ENCODE data around the gene COMMD9.

The COMMD9 gene

DNA sequence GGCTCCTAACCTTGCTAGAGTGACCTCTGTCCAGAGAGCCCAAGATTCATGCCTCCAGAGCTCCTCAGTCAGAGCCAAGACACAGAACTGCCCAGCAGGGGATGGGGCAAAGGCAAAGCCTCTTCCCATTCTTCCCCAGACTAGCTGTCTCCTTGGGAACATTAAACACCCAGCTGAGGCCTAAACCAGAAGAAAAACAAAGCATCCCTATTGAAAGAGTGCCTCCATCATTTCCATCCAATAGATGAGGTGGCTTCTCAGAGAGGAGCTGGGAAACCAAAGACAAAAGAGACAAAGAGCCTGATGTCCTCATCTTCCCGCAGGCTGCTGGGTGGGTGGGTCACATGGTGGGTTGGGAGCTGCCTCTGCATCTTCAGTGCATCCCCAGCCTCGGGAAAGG lies 37.4 kb downstream of the COMMD9 start:
- no peak for DNase-seq

DNA sequence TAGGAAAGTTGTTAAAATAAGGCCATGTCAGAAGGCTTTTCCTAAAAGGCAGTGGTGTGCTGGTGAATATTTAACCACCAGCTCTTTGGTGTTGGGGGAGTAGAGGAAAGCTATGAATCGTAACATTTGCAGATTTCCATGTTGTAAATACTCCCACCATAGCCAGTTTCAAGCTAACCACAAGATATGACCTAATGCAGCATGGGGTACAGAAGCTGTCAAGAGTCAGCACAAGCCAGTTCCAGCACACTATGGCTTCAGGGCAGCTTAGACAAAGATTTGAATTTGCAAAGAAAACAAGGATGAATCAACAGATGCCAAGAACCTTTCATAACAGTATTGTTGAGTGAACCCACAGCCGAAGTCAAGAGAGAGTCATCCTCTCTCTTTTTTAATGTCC lies 40.0 kb downstream of the COMMD9 start:
- no peak for DNase-seq

DNA sequence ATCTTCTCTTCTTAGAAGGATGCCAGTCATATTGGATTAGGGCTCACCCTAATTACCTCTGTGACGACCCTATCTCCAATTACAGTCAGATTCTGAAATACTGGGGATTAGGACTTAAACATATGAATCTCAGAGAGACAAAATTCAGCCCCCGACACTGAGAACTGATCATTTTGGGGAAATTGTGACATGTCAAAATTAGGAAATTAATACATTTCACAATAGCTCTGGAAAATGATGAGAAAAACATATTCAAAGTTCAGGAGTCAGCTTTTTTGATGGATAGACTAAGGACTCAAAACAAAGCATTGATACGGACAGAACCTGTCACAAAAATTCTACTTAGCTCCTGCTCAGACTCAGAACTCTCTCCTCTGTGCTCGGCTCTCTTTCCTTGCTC lies 40.8 kb downstream of the COMMD9 start:
- no peak for DNase-seq

DNA sequence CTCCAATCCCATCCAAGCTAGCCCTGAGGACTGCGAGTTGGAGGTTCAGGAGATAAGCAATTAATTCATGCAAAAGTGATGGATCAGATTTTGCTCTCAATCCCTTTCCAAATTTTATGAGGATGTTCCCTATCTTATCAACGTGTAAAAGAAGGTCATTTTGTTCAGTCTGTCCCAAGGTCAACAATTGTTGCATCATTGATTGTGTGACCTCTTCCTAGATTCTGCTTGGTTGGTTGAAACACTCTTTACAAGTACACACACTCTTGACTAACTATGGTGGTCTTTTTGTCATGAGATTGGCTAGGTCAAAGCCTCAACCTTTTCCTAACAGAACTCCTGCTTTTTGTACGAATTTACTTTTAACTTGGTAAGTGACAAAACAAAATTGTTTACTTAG lies 41.7 kb downstream of the COMMD9 start:
- no peak for DNase-seq

DNA sequence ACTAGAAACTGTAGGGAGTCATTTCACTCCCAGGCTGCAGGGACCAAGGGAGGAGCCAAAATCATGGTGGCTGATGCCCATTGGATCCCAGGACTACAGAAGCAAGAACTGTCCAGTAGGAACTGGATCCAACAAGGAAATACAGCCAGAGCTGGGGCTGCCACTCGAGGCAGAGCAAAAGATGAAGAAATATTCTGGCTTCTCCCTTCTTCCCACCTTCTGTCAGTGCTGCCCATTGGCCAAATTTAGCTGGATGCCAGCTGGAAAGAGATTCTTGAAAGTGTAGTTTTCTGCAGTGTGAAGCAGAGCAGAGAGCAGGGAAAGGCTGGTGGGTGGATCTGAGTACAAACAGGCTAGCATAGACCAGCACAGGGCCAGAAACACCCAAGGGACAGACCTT lies 45.6 kb downstream of the COMMD9 start:
- DNase-seq, result no peak

DNA sequence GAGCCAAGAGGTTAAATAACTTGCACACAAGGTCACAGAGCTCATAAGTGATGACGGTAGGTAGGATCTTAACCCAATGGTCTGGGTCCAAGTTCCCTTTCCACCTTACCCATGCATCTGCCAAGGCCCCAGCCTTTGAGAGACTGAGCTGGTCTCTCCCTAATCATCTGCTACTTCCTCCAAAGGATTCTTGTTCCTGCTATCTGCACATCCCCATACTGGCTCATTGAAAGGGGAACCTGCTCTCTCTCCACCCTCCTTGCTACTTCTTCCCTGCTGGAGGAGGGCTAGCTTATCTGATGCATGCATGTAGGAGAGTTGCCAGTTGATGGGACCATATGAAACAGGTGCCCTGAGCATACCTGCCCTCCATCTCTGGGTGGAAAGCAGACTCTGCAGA lies 47.7 kb downstream of the COMMD9 start:
- no peak for DNase-seq

DNA sequence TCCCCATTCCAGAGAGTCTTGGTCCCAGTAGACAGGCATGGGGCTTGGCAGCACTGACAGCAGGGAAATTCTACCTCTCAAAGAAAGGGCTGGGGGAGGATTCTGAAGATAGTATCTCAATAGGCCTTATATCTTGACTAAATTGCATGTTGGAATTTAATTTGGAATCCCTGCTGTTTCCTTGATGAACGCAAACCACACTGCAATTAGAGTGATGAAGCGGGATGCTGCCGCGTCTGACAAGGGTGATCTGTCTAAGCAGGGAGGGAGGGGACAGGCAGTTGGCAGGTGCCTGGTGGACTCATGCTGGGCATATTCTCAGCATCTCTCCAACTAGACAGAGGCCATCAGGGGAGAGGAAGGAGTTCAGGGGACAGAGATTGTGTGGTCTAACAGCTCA lies 48.4 kb downstream of the COMMD9 start:
- DNase-seq, result no peak

DNA sequence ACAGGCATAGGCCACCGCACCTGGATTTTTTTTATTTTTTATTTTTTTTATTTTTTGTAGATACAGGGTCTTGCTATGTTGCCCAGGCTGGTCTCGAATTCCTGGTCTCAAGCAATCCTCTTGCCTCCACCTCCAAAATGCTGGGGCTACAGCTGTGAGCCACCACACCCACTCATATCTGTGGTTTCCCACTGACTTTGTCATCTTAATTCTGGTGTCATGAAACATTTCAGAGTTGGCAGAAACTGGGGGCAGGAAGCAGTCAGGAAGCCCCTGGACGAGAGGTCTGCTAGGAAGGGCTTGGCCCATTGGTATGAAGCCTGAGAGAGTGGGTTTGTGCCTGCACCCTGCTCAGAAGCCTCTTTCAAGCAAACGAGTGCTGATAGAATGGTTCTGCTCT lies 49.1 kb downstream of the COMMD9 start:
- DNase-seq, result no peak

DNA sequence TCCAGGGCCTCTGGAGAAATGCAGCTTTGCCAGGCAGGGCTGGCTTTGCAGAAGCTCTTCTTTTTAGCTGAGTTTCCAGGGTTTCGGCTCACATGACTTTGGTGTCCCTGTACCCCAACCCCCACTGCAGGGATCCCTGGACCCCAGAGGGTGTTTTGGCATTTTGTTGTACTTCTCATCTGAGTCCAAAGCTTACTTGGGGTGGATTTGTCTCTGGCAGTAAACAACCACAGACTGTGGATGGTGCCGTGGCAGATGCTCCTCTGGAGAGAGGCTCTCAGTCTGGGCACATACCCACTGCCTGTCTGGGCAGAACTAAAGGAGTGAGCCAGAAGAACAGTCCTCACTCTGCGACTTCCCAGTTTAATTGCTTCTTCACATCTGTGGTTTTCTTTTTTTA lies 49.6 kb downstream of the COMMD9 start:
- no peak for DNase-seq

DNA sequence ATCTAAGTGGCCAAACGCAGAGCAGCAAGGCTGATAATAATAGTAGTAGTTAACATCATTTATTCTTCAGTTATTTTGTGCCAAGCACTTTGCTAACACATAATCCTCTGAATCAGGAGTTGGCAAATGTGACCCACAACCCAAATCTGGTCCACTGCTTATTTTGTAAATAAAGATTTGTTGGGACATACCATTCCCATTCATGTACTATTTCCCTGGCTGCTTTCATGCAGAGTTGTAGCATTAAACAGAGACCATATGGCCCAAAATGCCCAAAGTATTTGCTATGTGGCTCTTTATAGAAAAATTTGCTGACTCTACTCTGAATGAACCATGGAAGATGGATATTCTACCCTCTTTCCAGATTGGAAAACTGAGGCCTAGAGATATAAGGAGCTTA lies 50.3 kb downstream of the COMMD9 start:
- DNase-seq, result no peak

DNA sequence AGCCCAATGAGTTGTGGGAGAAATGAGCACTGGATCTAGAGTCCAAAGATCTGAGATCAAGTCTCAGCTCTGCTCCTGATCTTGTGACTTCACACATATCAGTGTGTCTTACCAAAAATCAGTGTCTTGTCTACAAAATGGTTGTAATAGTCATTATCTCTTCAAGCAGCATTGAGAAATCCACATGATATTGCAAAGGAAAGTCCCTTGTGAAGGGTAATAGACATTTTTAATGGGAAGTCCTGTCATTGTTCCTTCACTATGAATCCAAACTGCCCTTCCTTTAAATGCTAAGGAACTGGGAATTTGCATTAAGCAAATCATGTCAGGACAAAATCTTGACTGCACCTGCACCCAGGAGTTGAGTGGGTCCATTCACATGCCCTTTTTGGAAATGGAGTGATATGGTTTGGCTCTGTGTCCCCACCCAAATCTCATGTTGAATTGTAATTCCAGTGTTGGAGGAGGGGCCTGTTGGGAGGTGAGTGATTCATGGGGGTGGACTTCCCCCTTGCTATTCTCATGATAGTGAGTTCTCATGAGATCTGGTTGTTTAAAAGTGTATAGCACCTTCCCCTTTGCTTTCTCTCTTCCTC lies 51.1 kb downstream of the COMMD9 start:
- DNase-seq, result no peak

DNA sequence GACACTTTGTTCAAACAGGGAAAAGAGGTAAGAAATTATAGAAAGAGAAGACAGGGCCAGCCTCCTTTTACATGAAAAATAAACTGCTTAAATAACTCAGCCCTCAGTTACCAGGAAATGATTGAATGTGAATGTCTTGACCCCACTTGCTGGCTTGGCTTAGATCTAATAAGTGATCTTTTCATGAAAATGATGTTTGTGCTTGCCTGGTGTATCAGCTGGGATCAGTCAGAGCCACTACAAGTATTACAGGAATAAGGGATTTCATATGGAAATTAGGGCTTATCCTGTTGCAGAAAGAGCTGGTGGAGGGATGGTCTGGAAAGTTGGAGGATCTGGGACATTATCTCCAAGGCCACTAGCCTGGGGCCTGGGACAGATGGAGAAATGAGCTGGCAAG lies 51.8 kb downstream of the COMMD9 start:
- DNase-seq, result no peak

DNA sequence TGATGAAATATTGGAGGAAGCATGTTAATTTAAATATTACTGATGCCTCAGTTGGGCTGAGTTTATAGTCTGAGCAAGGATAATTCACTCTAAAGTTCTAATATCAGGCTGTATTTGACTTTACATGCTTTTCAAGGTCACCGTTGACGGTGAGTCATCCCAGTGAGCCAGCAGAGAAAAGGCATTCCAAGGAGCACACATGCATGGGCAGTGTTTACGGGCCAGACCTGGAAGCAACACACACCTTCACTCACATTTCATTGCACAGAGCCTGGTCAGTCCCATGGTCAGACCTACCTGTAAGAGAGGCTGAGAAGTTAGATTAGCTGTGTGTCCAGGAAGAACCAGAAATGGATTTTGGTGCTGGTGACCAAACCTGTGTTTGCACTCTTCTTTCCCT lies 53.5 kb downstream of the COMMD9 start:
- no peak for DNase-seq

DNA sequence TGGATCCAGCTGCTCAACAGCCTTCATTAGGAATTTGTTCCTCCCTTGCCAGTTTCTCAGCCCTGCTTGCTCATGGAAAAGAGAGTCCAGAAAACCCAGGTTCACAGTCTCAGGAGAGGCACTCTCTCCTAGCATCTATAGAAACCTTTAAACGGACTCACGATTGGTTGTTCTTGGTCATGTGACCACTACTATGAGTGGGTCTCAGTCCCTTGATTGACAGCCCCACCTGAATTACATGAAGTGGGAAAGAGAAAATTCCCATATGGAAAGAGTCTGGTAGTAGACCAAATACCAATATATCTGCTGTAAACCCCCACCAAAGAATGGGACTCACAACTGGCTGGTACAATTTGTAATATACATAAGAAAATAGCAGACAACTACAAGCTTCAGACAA lies 54.4 kb downstream of the COMMD9 start:
- DNase-seq, result no peak

DNA sequence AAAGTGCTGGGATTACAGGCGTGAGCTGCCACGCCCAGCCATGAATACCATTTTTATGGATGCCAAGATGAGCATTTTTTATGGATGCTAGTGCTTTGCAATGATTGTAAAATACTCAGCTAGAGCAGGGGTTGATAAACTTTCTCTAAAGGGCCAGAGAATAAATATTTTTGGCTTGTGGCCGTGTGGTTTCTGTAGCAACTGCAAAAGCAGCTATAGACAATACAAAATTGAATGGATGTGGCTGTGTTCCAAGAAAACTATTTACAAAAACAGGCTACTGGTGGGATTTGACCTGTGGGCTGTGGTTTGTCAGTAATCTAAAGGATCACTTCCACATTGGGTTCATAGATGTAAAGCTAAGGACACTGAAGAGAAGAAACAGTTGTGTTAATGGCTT lies 56.0 kb downstream of the COMMD9 start:
- DNase-seq, result no peak

DNA sequence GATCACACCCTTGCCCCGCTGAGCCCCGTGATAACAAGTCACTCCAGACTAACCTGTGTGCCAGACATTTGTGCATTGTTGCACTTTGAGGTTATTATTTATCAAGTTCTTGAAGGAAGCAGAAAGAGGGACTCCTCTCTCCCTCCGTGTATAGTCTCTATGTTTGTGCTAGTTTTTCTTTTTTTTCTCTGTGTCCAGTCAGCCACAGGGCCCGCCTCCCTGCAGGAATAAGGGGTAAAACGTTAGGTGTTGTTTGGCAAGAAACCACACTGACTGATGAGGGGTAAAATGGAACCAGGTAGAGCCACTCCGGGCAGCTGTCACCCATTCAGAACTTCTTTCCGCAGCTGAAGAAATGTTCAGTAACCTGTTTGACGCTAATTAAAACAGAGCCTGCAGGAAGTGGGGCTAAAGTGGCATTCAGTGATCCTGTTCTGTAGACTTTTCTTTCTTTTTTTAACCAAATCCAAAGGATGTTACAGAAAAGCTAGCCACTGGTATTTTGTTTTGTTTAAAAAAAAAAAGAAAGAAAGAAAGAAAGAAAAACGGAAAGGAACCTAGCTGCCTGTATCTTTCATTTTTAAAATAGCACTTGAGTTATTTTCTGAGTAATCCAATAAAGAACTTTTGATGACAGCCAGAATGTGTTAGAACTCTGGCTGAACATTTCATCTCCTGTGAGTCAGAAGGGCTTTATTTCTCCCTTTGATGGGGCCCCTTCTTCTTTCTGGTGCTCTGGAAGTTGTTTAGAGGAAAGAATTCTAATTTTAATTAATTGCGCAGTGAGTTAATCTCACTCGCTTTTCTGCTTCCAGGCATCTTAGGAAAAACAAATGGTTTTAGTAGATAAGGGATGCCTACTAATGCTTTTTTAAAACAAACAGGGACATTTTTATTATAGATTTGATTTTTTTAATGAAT lies 58.2 kb downstream of the COMMD9 start:
- DNase-seq, result no peak

DNA sequence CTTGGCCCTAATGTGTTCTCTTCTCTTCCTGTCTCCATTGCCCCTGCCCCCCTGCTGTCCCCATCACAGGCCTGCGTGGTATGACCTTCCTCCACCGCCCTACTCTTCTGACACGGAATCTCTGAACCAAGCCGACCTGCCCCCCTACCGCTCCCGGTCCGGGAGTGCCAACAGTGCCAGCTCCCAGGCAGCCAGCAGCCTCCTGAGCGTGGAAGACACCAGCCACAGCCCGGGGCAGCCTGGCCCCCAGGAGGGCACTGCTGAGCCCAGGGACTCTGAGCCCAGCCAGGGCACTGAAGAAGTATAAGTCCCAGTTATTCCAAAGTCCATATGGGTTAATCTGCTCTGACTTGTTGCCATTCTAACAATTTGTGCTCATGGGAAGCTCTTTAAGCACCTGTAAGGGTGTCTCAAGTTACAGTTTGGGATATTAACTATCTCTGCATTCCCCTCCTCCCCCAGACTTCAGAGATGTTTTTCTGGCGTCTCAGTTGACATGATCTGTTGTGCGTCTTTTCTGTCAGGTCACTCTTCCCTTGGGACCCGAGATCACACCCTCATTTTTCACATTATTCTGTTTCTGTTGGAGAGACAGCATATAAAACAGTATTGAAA lies 60.0 kb downstream of the COMMD9 start:
- DNase-seq, result no peak

DNA sequence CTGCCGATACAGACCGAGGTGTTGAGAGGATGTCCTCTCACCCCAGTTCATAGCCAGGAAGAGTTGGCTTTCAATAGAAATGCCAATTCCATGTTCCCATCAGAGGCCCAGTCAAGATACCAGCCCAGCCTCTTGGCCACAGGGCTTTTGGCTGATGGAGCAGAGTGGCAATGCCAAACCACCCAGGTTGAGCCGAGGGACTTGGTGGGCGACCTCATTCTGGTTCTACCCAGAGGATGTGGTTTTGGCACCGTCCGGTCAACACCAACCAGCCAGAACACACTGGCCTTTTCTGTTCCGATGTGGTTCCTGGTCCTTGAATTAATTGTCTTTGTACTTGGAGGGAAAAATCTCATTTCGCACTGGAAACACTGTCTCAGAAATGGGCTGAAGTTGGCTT lies 60.5 kb downstream of the COMMD9 start:
- DNase-seq, result no peak

DNA sequence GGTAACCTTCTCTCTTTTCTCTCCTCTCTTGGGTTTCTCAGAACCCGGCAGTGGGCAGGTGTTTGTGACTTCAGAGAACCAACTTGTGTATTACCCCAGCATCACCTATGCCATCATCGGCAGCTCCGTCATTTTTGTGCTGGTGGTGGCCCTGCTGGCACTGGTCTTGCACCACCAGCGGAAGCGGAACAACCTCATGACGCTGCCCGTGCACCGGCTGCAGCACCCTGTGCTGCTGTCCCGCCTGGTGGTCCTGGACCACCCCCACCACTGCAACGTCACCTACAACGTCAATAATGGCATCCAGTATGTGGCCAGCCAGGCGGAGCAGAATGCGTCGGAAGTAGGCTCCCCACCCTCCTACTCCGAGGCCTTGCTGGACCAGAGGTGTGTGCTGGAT lies 62.2 kb downstream of the COMMD9 start:
- no peak for DNase-seq

DNA sequence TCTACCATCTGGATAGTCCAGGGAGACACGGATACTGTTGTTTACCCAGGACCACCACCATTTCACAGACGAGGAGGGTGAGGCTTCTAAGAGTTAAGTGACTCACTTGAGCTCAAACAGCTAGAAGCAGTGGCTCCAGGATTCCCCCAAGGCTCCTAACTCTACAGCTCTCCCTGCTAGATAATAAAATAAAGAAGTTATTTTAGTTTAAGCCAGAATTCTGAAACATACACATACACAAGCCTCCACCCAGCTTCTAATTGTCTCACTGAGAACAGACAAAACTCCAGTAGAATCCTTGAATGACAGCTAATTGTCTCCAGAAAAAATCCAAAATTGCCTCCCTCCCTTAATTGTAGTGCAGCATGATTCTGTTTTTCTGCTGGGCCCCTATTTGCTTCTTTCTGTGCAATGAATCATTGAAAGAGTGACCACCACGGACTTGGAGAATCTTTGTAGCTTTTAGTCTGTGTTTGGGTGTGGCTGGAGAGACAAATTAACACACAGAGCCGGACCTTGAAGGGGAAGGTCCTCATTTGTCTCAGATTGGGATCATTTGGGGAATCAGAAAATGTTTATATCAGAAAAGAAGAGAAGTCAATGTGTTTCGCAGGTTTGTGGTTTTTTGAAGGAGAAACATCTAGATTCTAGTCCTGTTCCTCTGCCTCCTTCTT lies 64.9 kb downstream of the COMMD9 start:
- DNase-seq, result no peak

DNA sequence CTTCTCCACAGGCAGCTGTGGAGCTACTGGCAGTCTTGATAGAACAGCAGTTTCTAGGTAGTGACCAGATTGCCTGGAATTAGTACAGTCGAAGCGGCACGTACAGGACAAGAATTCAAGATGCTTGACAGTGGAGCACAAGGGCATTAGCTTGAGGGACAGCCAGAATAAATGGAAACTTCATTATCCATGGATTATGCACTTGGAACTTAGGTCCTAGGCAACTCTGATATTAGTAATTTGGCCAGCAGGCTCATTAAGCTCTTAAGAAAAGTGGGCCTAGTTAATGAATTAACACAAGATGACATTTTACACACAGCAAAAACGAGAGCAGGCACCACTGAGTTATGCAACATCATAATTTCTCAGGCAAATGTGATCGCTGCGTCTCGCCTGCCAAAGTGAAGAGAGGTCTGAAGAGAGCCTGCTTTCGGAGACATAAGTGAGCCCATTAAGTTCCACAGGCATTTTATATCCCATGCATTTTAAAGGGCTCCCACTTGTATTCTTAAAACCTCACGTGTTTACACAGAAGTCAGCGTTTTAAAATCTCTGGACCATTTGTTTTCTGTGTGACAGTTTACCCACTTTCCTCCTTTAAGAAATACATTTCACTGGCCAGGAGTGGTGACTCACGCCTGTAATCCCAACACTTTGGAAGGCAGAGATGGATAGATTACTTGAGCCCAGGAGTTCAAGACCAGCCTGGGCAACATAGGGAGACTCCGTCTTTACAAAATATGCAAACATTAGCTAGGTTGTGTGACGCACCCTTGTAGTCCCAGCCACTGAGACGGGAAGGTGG lies 66.2 kb downstream of the COMMD9 start:
- no peak for DNase-seq
